Measurements from ENCODE around the gene ANTXR2.

DNA sequence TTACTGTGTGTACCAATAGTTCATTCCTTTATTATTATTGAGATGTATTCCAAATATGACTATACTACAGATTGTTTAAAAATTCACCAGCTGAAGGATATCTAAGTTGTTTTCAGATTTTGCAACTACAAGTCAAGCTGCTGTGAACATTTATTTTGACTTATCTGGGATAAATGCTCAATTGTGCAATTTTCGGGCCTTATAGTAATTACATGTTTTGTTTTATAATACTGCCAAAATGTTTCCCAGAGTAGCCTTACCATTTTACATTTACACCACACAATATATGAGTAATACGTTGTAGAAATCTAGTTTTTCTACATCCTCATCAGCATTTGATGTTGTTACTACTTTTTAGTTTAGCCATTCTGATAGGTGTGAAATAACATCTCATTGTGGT is 179.6 kb downstream of the ANTXR2 start:
- TF ChIP-seq, protein P1, sequence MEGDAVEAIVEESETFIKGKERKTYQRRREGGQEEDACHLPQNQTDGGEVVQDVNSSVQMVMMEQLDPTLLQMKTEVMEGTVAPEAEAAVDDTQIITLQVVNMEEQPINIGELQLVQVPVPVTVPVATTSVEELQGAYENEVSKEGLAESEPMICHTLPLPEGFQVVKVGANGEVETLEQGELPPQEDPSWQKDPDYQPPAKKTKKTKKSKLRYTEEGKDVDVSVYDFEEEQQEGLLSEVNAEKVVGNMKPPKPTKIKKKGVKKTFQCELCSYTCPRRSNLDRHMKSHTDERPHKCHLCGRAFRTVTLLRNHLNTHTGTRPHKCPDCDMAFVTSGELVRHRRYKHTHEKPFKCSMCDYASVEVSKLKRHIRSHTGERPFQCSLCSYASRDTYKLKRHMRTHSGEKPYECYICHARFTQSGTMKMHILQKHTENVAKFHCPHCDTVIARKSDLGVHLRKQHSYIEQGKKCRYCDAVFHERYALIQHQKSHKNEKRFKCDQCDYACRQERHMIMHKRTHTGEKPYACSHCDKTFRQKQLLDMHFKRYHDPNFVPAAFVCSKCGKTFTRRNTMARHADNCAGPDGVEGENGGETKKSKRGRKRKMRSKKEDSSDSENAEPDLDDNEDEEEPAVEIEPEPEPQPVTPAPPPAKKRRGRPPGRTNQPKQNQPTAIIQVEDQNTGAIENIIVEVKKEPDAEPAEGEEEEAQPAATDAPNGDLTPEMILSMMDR (IDR thresholded peaks at IDR 0.05), result no peak
- TF ChIP-seq POLR2A (IDR thresholded peaks at IDR 0.05), result no peak

Data from heart left ventricle (tissue), 13 donors.